AG04449 (cell line): ENCODE measurements around the gene ZCCHC14.

Experiments
- CTCF ChIA-PET: fragments of 350-600 bp; formaldehyde crosslinking; extraction: SDS; loops from one replicate; lab custom pipeline; 2021; ENCODE audit warnings: antibody characterized with exemption; lab: Yijun Ruan, JAX
- POLR2A ChIA-PET: fragments of 400-600, 350-600 bp; formaldehyde crosslinking; extraction: SDS; loops from one replicate; lab custom pipeline; 2020; ENCODE audit warnings: antibody characterized with exemption, inconsistent platforms; lab: Yijun Ruan, JAX
- DNase-seq: peaks from one replicate; pipeline ENCODE4 v3.0.0-alpha.2; 2010; ENCODE audit warnings: low read depth, low spot score
- H3K4me3 ChIP-seq: 2 replicates; pipeline ENCODE4 v1.5.1; 2011; ENCODE audit warnings: low read depth, mild to moderate bottlenecking, control low read depth, low read length
- TF ChIP-seq, protein P1 (sequence below): IDR thresholded peaks from one replicate; pipeline ENCODE4 v1.5.1; 2011; ENCODE audit warnings: mild to moderate bottlenecking, moderate library complexity, low read length, control low read depth, inconsistent platforms; ENCODE audit not compliant: insufficient read depth; ENCODE audit errors: missing control alignments

The ZCCHC14 gene

DNA sequence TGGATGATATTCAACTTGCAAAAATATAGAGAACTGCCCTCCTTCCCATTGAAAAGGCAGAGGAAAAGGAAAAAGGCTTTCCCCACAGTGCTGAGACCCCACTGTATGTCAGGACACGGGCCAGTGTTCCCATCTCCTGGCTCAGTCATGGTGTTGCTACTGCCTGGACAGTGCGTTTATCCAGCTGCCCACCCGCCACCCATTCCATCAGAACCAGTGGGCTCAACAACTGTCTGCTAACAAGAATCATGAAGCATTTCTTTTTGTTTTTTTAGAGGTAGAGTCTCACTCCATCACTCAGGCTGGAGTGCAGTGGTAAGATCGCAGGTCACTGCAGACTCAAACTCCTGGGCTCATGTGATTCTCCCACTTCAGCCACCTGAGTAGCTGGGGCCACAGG lies 120.5 kb downstream of the ZCCHC14 start:
- DNase-seq: no peak
- CTCF ChIA-PET: interaction anchor here (1.7 kb wide), 1 partner anchor 10 kb away, joined by 4 read pairs; no protein-coding TSS in a partner anchor
- POLR2A ChIA-PET: no interaction called here
- TF ChIP-seq, protein P1, sequence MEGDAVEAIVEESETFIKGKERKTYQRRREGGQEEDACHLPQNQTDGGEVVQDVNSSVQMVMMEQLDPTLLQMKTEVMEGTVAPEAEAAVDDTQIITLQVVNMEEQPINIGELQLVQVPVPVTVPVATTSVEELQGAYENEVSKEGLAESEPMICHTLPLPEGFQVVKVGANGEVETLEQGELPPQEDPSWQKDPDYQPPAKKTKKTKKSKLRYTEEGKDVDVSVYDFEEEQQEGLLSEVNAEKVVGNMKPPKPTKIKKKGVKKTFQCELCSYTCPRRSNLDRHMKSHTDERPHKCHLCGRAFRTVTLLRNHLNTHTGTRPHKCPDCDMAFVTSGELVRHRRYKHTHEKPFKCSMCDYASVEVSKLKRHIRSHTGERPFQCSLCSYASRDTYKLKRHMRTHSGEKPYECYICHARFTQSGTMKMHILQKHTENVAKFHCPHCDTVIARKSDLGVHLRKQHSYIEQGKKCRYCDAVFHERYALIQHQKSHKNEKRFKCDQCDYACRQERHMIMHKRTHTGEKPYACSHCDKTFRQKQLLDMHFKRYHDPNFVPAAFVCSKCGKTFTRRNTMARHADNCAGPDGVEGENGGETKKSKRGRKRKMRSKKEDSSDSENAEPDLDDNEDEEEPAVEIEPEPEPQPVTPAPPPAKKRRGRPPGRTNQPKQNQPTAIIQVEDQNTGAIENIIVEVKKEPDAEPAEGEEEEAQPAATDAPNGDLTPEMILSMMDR: no peak
- no peak overlapping the region for H3K4me3 ChIP-seq

DNA sequence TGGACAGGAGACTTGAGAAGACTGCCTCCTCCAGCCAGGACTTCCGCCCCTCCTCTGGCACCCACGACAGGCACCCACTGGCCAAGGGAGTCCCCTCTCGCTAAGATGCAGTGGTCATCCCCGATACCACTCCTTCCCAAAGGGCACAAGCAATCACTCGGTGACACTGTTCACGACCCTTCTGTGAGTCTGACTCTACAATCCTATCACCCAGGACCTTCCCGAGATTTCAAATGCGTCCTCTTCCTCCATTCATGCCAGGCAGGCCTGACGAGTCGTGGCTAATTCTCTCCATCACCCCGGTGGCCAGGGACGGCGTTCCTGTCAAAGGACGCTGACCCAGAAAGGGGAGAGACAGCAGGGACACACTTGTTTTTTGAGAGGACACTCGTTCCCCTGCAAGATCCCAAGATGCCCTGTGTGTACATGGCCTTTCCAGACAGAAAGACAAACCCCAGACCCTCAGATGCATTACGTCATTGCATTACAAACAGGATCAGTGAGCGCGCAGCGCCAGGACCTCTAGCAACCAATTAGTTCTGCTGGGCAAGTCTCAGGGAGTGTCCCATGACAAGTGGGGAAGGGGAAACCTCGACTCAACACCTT lies 121.5 kb downstream of the ZCCHC14 start:
- ChIA-PET CTCF (no interaction called here), POLR2A (no interaction called here)
- DNase-seq: no peak
- no peak overlapping the region for H3K4me3 ChIP-seq
- TF ChIP-seq, protein P1: no peak

DNA sequence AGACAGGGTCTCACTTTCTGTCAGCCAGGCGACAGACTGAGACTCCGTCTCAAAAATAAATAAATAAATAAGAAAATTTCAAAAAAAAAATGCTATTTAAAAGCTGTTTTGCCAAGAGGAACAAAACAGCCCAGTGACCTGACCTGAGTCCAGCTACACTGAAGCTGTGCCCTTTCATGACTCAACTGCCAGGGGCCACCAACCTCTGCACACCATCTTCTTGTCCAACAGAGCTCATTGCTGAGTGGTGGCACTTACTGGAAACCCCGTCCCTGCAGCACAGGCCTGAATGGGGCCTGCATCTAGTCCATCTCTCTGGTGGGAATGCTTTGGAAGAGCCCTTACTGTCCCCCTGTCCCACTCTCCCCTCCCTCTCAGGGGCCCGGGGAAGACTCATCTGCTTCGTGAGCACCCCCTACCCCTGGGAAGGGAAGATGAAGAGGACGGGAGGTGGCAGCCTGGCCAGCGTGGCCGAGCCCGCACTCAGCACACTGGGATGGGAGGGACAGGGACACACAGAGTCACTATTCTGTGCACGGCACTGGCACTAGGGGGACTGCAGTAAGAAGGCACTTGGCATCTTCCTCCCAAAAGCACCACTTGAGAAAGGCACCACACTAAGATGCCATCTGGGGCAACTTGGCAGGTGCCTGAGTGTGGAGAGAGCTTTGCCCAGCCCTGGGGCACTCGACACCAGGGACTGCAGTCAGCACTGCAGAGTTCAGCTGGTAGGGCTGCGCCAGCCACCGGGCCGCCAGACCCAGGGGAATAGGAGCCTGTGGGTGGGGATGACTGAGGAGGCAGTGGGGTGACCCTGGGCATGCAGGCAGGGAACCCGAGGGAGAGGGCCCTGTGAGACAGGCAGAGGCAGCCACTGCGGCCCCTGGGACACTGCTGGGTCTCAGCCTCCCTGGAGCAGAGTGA lies 122.8 kb downstream of the ZCCHC14 start:
- no peak for DNase-seq
- ChIA-PET CTCF (no interaction called here), POLR2A (interaction anchor here (0.7 kb wide), 1 partner anchor 13 kb away, joined by 3 read pairs; the partner anchor contains the start of gene FBXO31)
- H3K4me3 ChIP-seq: no peak overlapping the region
- TF ChIP-seq, protein P1: no peak

DNA sequence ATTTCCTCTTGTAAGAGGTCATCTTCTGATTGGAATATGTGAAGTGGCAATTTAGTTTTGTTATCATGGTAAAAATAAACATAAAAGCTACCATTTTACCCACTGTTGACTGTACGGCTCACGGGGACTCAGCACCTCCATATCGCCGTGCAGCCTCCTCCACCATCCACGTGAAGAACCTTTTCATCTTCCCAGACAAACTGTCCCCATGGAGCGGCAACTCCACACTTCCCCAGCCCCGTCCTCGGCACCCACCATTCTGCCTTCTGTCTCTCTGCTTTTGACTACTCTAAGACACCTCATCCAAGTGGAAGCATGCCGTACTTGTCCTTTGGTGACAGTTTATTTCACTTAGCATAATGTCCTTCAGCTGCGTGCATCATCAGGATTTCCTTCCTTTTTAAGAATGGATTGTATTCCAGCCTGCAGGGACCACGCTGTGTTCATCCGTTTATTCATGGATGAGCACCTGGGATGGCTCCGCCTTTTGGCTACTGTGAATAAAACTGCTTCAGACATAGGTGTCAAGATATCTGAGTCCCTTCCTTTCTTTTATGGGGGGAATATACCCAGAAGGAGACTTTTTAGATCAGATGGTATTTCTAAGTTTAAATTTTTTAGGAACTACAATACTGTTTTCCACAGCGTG lies 123.6 kb downstream of the ZCCHC14 start:
- ChIA-PET POLR2A (no interaction called here), CTCF (no interaction called here)
- TF ChIP-seq, protein P1: no peak
- no peak overlapping the region for H3K4me3 ChIP-seq
- no peak for DNase-seq

DNA sequence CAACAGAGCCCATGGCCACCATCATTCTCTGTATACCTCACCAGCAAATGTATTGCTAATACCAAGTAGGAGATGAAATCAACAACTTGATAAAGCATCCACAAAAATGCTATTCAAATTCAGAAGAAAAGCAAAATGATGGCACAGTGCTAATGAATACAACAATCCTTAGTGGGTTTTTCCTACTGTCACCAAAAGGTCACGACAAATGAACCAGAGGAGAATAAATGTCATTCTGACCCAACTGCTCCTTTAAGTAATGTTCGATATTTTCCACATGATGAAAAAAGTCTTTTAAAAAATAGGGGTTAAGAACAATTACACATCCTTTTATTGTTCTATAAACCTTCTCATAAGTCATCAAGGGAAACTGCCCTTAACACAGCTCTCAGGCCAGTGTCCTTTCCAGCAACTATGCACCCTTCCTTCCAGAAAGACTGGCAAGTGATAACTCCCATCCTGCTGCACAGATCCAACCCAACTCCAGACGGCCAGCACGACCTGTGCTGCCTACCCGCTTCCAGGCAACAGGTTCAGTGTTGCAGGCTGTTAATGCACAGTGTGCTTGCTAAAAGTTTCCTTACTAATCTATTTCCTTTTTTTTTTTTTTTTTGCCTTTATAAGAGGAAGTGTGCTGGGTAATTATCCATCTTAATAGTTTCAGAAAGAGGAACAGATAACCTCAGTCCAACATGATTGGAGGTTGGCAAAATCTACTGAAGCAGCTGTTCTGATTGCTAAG lies 124.6 kb downstream of the ZCCHC14 start:
- POLR2A ChIA-PET: no interaction called here
- CTCF ChIA-PET: no interaction called here
- H3K4me3 ChIP-seq: no peak overlapping the region
- TF ChIP-seq, protein P1: no peak
- no peak for DNase-seq
